NCI-H446 (cell line): Measurements from ENCODE around the gene FUNDC1.

Source experiments
- DNase-seq, 2 experiments: peaks; one replicate each; lab custom pipeline; 2025; lab: John Stamatoyannopoulos, UW

FUNDC1 gene

DNA sequence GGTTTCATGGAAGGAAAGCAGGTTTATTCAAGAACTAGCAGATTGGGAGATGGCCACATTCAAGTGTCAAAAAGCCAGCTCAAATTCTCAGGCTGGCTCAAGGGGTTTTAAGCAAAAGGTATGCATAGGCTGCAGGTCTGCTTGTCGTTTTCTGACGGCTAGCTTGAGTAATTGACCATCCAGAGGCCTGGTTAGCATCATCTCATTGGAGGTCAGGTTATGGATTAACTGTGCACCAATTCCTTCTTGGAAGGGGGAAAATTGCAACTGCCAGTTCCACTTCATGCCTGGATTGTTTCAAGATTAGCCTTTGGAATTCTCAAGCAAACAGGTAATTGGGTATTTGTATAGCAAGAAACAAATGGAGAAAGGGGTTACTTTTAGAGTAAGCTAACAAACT, 62.1 kb downstream of the FUNDC1 start:
- no peak for DNase-seq

DNA sequence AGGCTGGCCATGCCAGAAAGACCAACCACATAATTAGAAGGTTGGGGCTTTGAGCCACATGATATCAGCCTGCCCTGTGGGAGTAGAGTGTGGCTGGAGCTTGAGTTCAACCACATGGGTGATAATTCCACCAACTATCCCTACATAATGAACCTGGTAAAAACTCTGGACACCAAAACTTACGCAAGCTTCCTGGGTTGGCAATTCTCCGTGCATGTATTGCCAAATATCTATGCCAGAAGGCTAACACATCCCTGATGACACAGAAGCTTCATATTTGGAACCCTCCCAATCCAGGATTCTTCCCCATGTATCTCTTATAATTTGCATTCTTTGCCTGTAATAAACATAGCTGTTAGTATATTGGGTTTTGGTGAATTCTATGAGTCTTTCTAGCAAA, 68.2 kb downstream of the FUNDC1 start:
- DNase-seq: peak; percentile 46 to 71
